GM12878 (cell line): Measurements from ENCODE around the gene UBR2. TPM values are rescaled to one million over a fixed set of nuclear protein-coding genes. Genes with fewer than 3 reads are reported as not detected.

Experiments
- CBFB ChIP-seq: IDR thresholded peaks from 2 replicates; pipeline ENCODE4 v1.6.1; 2016; ENCODE audit warnings: antibody characterized with exemption, low read depth
- CEBPB ChIP-seq, 2 experiments: fragments of 150-350 bp in 1 of 2; IDR thresholded peaks; 2 replicates each; pipeline ENCODE4 v1.6.1; 2012 to 2014; ENCODE audit warnings: low read depth in 2 of 2, low read length in 2 of 2, borderline replicate concordance in 1 of 2, inconsistent platforms in 1 of 2
- CHD2 ChIP-seq: IDR thresholded peaks from 2 replicates; pipeline ENCODE4 v1.6.1; 2011; ENCODE audit warnings: low read depth, low read length, improper control_type of control experiment, borderline replicate concordance
- CREM ChIP-seq: IDR thresholded peaks from 2 replicates; pipeline ENCODE4 v1.6.1; 2014; ENCODE audit warnings: antibody characterized with exemption, low read depth
- E4F1 ChIP-seq: fragments of 450-650 bp; IDR thresholded peaks from 2 replicates; pipeline ENCODE4 v1.6.1; 2018; ENCODE audit warnings: borderline replicate concordance, mild to moderate bottlenecking; ENCODE audit not compliant: partially characterized antibody
- IRF3 ChIP-seq: fragments of 450-650 bp; IDR thresholded peaks from 2 replicates; pipeline ENCODE4 v1.6.1; 2014; ENCODE audit warnings: mild to moderate bottlenecking
- JUNB ChIP-seq: IDR thresholded peaks from 2 replicates; pipeline ENCODE4 v1.6.1; 2016; ENCODE audit warnings: antibody characterized with exemption, mild to moderate bottlenecking
- JUND ChIP-seq: IDR thresholded peaks from 2 replicates; pipeline ENCODE4 v1.6.1; 2012; ENCODE audit warnings: low read depth, mild to moderate bottlenecking, low read length, improper control_type of control experiment, moderate library complexity
- MTA2 ChIP-seq: fragments of 450-650 bp; IDR thresholded peaks from 2 replicates; pipeline ENCODE4 v1.6.1; 2016; ENCODE audit warnings: low read depth, mild to moderate bottlenecking, moderate library complexity
- NBN ChIP-seq: fragments of 450-650 bp; IDR thresholded peaks from 2 replicates; pipeline ENCODE4 v1.6.1; 2016
- NFYA ChIP-seq: IDR thresholded peaks from 2 replicates; pipeline ENCODE4 v1.6.1; 2011; ENCODE audit warnings: low read depth, mild to moderate bottlenecking, low read length, improper control_type of control experiment, borderline replicate concordance
- NRF1 ChIP-seq: conservative IDR thresholded peaks from 2 replicates; pipeline ENCODE4 v1.6.1; 2011; ENCODE audit warnings: mild to moderate bottlenecking, low read depth, low read length, improper control_type of control experiment
- SP1 ChIP-seq: IDR thresholded peaks from one replicate; pipeline ENCODE4 v1.6.1; 2011; ENCODE audit warnings: low read depth, low read length
- TCF12 ChIP-seq: IDR thresholded peaks from 2 replicates; pipeline ENCODE4 v1.6.1; 2011; ENCODE audit warnings: low read depth, mild to moderate bottlenecking, low read length
- ZBTB33 ChIP-seq: fragments of 450-650 bp; IDR thresholded peaks from 2 replicates; pipeline ENCODE4 v1.6.1; 2017; ENCODE audit warnings: mild to moderate bottlenecking
- ZNF24 ChIP-seq: fragments of 450-650 bp; IDR thresholded peaks from 2 replicates; pipeline ENCODE4 v1.6.1; 2017; ENCODE audit warnings: antibody characterized with exemption, mild to moderate bottlenecking
- ZNF592 ChIP-seq: fragments of 450-650 bp; IDR thresholded peaks from 2 replicates; pipeline ENCODE4 v1.6.1; 2017; ENCODE audit warnings: mild to moderate bottlenecking, moderate library complexity
- polyA plus RNA-seq, 11 experiments: library from polyadenylated mRNA; depleted of rRNA in 4 of 11; unstranded in 6 of 11; stranded (reverse) in 5 of 11; fragments of >200 nt; fragmentation: Nextera tagmentation in 4 of 11; fragmentation: Illumina TruSeq in 1 of 11; extraction: Ambion mirVana in 4 of 11; extraction: Trizol in 1 of 11; gene quantifications; 1 replicate in 1 of 11; 2 replicates in 10 of 11; pipeline versions ENCODE4 v1.2.1 to v1.2.3, GENCODE V29; 2011 to 2016; ENCODE audit warnings: inconsistent platforms in 2 of 11, missing spikeins in 2 of 11, low read depth in 1 of 11
- total RNA-seq, 4 experiments: library from RNA; depleted of rRNA in 3 of 4; stranded (reverse); fragments of >200 nt in 3 of 4; fragmentation: Illumina TruSeq in 1 of 4; extraction: Trizol in 1 of 4; gene quantifications; 2 replicates each; pipeline versions ENCODE4 v1.2.1 to v1.2.3, GENCODE V29; 2013 to 2021

The UBR2 gene
- total and polyA plus RNA-seq, 10 of the 15 experiments (the other 5 are each of a cell fraction or from before 2014, with no cell fraction given) = 2.3 to 18.4 (median 9.6) TPM

GRCh38 chr6:42563697-42564505 lies at the start of gene UBR2 (continued):
- TF ChIP-seq TCF12 (no peak), CBFB (no peak), SP1 (no peak), ZNF592 (no peak), NRF1 (no peak; the same call in 1 of the 2 replicates), ZBTB33 (no peak; the same call in 1 of the 2 replicates), E4F1 (peak; percentile 92), NBN (peak; percentile 87; the same call in 1 of the 2 replicates), NFYA (no peak), CEBPB (IDR thresholded peaks at IDR 0.05; ENCODE audit: borderline replicate concordance in 1 of 2, low read depth in 2 of 2, low read length in 2 of 2) (no peak), MTA2 (no peak), CHD2 (peak; percentile 62; the same call in 1 of the 2 replicates), JUNB (no peak), JUND (no peak), IRF3 (no peak), ZNF24 (no peak), CREM (peak; percentile 97)
